GM19023 (cell line): ENCODE results near the gene SFXN2.
"Not testable (repeated sequence)": the region's sequence is repeated elsewhere in the genome, so short reads cannot be mapped to it uniquely, and the experiment has no call there.

ENCODE experiments used
- ATAC-seq: cut with Tn5 transposase; IDR thresholded peaks from one replicate; pipeline ENCODE4 v1.9.1; 2021; ENCODE audit warnings: mild to moderate bottlenecking, moderate library complexity; ENCODE audit not compliant: unreplicated experiment

The SFXN2 gene

DNA sequence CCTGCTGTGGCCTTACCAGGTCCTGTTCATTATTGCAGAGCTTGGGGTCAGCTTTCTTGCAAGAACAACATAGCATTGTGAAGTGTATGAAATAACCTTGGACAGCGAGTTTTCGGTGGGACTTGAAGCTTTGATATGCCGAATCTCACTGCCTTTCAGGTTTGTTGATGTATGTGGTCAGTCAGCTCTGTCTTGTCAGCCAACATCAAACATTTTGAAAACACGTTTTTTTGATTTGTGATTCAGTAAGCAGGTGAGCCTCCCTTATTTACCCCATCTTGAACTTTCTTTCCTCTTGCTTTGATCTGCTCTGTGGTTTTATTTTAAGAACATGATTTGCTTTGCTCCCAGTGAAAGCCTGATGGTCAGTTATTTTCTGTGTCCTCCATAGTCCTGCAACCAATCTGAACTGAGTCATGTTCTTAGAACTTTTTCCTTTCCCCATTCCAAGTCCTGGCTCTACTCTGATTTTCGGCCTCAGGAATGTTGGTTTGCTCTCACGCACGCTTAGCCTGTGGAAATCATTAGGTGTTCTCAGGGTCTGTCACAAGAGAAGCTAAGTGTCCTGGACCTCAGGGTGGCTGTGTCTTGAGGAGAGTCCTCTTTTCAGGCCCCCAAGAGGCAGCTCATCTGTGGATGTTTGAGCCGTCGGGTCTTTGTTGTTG lies 38.0 kb downstream of the SFXN2 start:
- no peak for ATAC-seq

DNA sequence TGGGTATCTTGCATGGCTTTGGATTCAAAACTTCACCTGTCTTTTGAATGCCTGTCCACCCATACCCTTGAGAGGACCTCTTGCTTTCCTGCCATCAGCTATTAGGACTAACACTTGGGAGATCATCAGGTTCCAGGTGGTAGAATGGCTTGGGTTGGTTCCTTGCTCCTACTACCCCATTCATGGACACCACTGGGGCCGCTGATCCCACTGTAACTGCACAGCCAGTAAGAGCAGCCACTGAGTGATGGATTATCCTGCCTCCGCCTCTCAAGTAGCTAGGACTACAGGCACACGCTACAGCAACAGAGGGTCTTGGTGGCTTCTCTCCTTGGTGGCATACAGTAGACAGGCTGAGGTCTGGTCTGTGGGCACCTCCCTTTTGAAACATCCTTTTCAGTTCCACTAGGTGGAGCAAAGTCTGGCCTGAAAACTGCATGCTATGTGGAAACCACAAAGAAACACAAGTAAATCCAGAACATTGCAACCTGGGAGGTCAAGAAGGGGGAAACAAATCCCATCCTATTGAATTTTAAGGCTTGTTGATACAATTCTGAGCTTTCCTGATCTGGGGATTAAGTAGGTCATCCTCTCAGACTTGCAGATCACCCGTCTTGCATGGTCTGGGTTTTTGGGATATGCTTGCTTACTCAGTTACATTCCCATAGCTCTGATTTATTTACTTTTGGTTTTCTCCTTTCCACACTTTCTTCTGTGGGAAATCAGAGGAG lies 38.7 kb downstream of the SFXN2 start:
- no peak for ATAC-seq

DNA sequence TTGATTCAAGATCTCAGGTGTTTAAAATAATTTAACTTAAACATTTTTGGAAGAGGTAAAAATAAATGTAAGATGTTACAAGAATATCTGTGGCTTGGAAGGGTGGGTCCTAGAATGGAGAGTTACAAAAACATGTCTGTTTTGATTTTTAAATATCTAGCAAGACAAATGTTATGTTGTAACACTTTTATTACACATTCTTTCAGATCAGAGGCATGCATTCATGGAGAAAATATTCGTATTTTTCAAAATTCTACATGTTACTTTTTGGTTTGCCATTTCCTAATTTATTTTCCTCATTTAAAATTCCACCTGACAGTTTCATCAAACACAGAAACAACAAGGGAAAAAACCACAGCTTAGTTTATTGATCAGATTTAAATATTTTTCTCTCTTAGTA lies 39.3 kb downstream of the SFXN2 start:
- ATAC-seq: no peak

DNA sequence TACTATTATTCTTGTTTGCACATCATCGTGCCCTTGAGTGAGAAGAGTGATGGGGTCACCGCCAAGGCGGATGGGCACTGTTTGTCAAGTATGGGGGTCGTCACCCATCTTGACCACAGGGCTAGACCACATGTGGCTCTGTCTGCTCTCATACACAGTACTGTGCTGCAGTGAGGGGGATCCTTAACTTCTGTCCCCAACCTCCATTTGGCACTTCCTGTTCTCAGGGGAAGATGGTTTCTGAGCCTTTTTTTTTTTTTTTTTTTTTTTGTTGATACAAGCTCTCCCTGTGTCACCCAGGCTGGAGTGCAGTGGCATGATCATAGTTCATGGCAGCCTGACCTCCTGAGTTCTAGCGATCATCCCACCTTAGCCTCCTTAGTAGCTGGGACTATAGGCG lies 42.9 kb downstream of the SFXN2 start:
- no peak for ATAC-seq

- no peak for ATAC-seq
These were observed 44.0 kb downstream of the SFXN2 start for GRCh38 chr10:102758240-102758932.

DNA sequence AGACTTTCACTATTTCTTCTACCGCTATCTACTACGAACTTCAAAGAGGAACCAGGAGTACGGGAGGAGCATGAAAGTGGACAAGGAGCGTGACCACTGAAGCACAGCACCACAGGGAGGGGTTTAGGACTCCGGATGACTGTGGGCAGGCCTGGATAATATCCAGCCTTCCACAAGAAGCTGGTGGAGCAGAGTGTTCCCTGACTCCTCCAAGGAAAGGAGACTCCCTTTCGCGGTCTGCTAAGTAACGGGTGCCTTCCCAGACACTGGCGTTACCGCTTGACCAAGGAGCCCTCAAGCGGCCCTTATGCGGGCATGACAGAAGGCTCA lies 44.5 kb downstream of the SFXN2 start:
- ATAC-seq: not testable (repeated sequence)

GRCh38 chr10:102759497-102760210 lies 45.2 kb downstream of the SFXN2 start:
- ATAC-seq: no peak

- ATAC-seq: no peak
These were observed 47.5 kb downstream of the SFXN2 start for GRCh38 chr10:102761981-102762380.

GRCh38 chr10:102762401-102763015 lies 48.1 kb downstream of the SFXN2 start:
- ATAC-seq: no peak

- no peak for ATAC-seq
These were observed 48.7 kb downstream of the SFXN2 start for GRCh38 chr10:102763037-102763607.

GRCh38 chr10:102764470-102765161 lies 50.2 kb downstream of the SFXN2 start:
- ATAC-seq: no peak

GRCh38 chr10:102765336-102765735 lies 50.9 kb downstream of the SFXN2 start:
- no peak for ATAC-seq

GRCh38 chr10:102767428-102768160 lies 53.2 kb downstream of the SFXN2 start:
- ATAC-seq: no peak

DNA sequence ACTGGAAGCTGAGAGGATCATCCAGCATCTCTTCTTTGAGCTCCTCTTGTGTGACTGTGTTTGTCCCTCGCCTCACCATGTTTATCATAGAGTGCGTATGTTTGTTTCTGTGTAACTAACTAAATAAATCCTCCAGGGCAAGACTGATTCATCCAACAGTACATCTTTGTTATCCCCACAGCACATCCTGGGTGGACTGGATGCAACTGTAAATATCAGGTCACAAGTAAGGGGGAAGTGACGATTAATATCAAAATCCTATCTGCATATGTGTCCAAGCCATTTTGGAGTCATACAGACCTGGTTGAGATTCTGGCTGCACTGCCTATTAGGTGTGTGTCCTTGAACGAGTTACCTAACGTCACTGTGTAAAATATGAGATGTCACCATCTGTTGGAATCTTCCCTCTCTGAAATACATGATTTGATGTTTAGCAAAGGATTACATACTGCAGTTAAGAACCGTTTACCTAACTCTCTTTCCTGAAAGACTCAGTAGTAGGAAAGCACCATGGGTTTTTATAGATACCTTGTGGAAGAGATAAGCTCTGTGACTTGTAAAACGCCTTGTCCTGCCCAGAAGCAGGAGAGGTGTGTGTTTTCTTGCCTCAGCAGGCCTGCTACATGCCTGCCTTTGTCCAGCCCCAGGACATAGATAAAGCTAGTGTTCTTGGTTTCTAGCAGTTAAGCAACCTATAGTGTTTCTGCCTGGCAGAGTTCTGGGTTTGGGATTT lies 55.1 kb downstream of the SFXN2 start:
- no peak for ATAC-seq

GRCh38 chr10:102770108-102770482 lies 55.7 kb downstream of the SFXN2 start:
- no peak for ATAC-seq

GRCh38 chr10:102770792-102771191 lies 56.4 kb downstream of the SFXN2 start:
- ATAC-seq: no peak

GRCh38 chr10:102773320-102773719 lies 58.9 kb downstream of the SFXN2 start:
- ATAC-seq: no peak

DNA sequence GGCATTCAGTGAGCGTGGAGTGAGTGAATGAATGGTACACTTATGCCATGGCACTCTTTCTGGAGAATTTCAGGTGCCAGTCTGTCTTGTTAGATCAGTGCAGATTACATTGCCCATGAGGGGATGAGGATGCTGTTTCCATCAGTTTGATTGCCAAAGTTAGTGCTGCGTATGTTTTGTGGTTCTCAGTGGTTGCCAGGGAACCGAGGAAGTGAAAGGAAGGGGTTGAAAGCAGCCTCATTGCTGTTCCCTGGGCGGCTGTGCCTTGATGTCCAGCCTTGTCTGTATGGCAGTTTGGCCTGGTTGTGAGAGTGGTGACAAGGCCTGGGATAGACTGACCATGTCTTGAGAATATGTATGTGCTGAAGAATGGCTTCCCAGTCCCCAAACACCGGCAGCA lies 59.5 kb downstream of the SFXN2 start:
- no peak for ATAC-seq
